GM12801 (cell line): ENCODE data around the gene RIN3.

Source experiments
- TF ChIP-seq, protein P1 (sequence below): IDR thresholded peaks from one replicate; pipeline ENCODE4 v1.5.1; 2011; ENCODE audit warnings: control low read depth; ENCODE audit not compliant: insufficient read length; ENCODE audit errors: extremely low read depth

RIN3 gene

DNA sequence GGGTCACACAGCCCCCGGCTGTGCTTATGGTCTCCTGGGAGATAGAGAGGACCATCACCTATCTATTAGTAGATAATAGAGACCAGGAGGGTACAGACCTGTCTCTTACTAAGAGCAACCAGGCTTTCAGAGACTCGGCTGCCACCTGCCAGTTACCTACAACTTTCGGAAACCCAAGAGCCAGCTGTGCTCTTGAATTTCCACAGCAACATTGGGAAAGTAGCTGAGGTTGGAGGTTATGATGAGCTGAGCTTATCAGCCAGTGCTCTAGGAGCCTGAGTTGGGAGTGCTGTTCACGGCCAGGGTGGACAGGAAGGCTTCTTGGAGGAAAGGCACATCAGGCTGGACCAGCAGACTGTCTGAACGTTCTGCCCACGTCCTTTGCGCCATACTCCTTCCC, 67.6 kb downstream of the RIN3 start:
- TF ChIP-seq, protein P1, sequence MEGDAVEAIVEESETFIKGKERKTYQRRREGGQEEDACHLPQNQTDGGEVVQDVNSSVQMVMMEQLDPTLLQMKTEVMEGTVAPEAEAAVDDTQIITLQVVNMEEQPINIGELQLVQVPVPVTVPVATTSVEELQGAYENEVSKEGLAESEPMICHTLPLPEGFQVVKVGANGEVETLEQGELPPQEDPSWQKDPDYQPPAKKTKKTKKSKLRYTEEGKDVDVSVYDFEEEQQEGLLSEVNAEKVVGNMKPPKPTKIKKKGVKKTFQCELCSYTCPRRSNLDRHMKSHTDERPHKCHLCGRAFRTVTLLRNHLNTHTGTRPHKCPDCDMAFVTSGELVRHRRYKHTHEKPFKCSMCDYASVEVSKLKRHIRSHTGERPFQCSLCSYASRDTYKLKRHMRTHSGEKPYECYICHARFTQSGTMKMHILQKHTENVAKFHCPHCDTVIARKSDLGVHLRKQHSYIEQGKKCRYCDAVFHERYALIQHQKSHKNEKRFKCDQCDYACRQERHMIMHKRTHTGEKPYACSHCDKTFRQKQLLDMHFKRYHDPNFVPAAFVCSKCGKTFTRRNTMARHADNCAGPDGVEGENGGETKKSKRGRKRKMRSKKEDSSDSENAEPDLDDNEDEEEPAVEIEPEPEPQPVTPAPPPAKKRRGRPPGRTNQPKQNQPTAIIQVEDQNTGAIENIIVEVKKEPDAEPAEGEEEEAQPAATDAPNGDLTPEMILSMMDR, result no peak

DNA sequence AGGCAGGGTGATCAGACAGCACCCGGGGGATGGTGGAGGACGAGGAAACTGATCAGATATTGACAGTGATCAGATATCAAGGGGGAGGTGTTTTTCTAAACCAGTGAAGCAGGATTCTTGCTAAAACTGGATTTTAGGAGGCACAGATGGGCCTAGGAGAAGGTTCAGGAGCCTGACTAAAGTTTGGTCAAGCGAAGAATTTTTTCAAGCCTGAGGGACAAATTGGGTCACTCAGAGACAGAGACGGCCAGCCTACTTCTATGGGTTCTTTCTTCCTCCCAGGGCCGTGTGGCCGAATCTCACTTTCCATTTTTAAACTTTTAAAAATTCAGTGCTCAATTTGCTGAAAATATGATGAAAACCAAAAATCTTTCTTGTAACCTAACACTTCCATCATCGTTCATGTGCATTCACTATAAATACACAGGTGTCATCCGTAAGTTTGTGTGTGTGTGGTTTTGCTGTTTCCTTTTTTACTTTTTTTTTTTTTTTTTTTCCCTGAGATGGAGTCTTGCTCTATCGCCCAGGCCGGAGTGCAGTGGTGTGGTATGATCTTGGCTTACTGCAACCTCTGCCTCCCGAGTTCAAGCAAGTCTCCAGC, 68.5 kb downstream of the RIN3 start:
- TF ChIP-seq, protein P1, result no peak

DNA sequence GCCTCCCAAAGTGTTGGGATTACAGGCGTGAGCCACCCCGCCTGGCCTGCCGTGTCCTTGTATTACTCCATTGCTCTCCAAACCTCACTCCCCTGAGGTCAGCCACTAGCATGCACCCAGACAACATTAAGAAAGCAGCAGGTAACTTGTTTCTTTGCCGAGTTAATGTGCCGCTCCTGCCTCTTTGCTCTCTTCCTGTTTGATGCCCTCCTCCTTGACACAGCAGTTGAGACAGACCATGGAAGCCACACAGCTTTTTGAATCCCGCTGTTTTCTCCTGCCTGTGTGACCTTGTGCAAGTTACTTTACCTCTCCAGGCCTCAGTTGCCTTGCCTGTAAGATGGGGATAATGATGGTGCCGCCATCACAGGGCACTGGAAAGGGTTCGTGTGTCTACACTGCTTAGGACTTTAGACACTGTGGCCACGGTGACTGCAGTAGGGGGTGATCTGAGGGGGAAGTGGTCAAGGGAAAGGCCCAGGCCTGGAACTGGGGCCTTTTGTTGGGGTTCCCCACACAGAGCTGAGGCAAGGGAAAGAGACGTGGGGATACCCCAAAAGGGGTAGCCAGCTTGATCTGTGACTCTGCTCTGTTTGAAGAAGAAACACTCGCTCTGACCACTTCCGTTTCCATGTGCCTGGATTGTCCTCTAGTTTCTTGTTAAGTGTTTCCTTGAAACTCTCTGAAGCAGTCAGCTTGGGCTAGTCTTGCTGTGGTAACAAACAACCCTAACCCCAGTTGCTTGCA, 69.3 kb downstream of the RIN3 start:
- TF ChIP-seq, protein P1, result no peak

DNA sequence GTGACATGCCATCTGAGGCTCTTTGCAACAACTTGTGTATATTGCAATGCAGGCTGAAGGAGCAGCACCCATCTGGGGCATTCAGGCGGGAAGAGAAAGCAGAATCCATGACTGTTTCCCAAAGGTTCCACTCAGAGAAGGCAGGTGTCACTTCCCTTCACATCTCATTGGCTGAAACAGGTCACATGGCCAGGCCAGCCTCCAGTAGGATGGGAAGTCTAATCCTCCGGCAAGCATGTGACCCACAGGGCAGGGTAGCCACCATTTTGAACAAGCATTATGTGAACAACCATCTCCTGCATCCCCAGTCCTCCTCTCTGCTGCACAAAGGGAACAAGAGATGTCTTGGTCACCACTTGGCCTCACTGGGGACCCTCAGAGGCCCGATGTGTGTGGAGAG, 70.6 kb downstream of the RIN3 start:
- TF ChIP-seq, protein P1, result no peak

DNA sequence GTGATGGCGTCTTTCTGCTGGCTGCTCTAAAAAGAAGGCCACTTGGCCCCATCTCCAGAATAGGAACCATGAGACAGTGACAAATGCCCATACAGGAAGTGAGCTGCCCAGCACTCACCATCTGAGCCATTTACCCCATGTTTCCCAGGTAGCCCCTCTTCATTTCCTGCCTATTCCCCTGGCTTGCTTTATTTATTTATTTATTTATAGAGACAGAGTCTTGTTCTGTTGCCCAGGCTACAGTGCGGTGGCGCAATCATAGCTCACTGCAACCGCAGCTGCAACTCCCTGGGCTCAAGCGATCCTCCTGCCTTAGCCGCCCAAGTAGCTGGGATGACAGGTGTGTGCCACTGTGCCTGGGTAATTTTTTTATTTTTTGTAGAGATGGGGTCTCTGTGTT, 71.2 kb downstream of the RIN3 start:
- TF ChIP-seq, protein P1, result no peak

DNA sequence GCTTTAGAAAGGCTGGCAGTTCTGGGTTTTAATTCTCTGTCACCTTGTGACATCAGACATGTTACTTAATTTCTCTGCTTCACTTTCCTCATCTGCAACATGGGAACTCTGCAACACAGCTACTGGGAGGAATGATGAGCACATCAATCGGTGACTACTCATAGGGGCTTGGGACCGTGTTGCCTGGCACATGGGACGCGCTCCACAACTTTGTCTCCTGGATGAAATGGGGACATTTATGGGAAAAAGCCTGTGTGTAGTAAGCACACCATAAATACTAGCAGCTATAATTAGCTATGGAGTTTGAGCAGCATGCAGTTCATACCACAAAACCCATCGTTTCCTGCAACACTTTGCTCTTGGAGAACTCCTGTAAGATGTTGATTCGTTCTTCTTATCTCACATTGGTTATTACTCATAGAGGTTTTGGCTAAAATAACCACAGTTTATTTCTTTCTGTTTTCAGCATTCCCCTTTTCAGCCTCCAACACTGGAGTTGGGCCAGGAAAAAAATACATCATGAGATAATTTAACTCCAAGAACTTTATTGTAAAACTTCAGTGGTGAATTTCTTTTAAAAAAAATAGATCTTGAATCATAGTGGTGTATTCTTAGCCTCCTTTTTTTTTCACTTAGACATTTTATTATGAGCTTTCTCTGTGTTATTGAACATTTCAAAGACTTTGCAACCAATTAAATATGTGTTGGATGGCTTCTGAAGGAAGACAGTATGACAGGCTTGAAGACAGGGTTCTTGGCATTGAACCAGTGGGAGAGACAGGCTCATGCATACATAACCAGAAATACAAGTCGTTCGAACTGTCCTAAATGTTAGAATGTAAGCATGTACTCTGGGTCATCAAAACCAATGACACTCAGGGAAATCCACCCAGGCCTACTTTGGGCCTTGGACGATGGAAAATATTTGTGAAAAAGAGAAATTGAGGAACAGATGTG, 72.7 kb downstream of the RIN3 start:
- TF ChIP-seq, protein P1, result no peak
